K562 (cell line): Measurements from ENCODE around the gene CHKB.

Source experiments
- CBX3 ChIP-seq, 2 experiments: IDR thresholded peaks; 1 replicate in 1 of 2; 2 replicates in 1 of 2; pipeline ENCODE4 v1.6.1; 2012; ENCODE audit warnings: inconsistent platforms in 2 of 2, low read length in 2 of 2, borderline replicate concordance in 1 of 2, control low read depth in 1 of 2
- CREB1 ChIP-seq, 2 experiments: sonication (generic) in 1 of 2; formaldehyde crosslinking in 1 of 2; IDR thresholded peaks; 2 replicates each; pipeline versions ENCODE4 v1.6.1 to v1.8.0; 2012 to 2022; ENCODE audit warnings: inconsistent platforms in 1 of 2, mild to moderate bottlenecking in 1 of 2, missing genetic modification reagents in 1 of 2, moderate library complexity in 1 of 2
- EGR1 ChIP-seq: fragments of 450-650 bp; conservative IDR thresholded peaks from 2 replicates; pipeline ENCODE4 v1.6.1; 2017; ENCODE audit warnings: mild to moderate bottlenecking
- POLR2A ChIP-seq: fragments of 450-650 bp; conservative IDR thresholded peaks from 2 replicates; pipeline ENCODE4 v1.6.1; 2016
- TF ChIP-seq, protein P1 (sequence below), 3 experiments: IDR thresholded peaks in 2 of 3; conservative IDR thresholded peaks in 1 of 3; 2 replicates each; pipeline ENCODE4 v1.5.1; 2011 to 2012; ENCODE audit warnings: low read length in 3 of 3, mild to moderate bottlenecking in 3 of 3, control low read depth in 2 of 3, improper control_type of control experiment in 1 of 3, inconsistent platforms in 1 of 3, low read depth in 1 of 3, mixed read lengths in 1 of 3, moderate library complexity in 1 of 3; ENCODE audit not compliant: insufficient read depth in 2 of 3

DNA sequence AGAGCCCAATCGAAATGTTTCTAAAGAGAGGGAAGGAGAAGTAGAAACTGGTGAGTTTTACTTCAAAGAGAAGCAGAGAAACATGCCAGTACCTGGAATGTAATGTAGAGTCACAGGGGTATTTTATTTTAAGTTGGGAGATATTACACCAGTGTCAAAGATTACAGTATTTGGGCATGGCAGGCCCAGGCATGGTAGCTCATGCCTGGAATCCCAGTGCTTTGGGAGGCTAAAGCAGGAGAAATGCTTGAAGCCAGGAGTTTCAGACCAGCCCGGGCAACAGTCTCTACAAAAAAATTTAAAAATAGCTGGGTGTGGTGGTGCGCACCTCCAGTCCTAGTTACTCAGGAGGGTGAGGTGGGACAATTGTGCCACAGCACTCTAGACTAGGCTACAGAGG lies 22.6 kb downstream of the CHKB start:
- TF ChIP-seq CBX3 (IDR thresholded peaks at IDR 0.05; ENCODE audit: borderline replicate concordance in 1 of 2, low read length in 2 of 2) (no peak), EGR1 (no peak), CREB1 (IDR thresholded peaks at IDR 0.05) (no peak), CREB1 (CRISPR knock-in tag; IDR thresholded peaks at IDR 0.05) (no peak), POLR2A (no peak)
- TF ChIP-seq, protein P1, sequence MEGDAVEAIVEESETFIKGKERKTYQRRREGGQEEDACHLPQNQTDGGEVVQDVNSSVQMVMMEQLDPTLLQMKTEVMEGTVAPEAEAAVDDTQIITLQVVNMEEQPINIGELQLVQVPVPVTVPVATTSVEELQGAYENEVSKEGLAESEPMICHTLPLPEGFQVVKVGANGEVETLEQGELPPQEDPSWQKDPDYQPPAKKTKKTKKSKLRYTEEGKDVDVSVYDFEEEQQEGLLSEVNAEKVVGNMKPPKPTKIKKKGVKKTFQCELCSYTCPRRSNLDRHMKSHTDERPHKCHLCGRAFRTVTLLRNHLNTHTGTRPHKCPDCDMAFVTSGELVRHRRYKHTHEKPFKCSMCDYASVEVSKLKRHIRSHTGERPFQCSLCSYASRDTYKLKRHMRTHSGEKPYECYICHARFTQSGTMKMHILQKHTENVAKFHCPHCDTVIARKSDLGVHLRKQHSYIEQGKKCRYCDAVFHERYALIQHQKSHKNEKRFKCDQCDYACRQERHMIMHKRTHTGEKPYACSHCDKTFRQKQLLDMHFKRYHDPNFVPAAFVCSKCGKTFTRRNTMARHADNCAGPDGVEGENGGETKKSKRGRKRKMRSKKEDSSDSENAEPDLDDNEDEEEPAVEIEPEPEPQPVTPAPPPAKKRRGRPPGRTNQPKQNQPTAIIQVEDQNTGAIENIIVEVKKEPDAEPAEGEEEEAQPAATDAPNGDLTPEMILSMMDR (IDR thresholded peaks at IDR 0.05 in 2 of 3, conservative IDR thresholded peaks at IDR 0.05 in 1 of 3; ENCODE audit: insufficient read depth in 2 of 3, low read depth in 1 of 3, low read length in 3 of 3), result no peak
